GM19452 (cell line): ENCODE measurements around the gene HOXA5.

Experiments
- ATAC-seq: cut with Tn5 transposase; IDR thresholded peaks from one replicate; pipeline ENCODE4 v1.9.1; 2021; ENCODE audit not compliant: unreplicated experiment

The HOXA5 gene

GRCh38 chr7:27138472-27138871, 5.0 kb downstream of the HOXA5 start:
- ATAC-seq = no peak

DNA sequence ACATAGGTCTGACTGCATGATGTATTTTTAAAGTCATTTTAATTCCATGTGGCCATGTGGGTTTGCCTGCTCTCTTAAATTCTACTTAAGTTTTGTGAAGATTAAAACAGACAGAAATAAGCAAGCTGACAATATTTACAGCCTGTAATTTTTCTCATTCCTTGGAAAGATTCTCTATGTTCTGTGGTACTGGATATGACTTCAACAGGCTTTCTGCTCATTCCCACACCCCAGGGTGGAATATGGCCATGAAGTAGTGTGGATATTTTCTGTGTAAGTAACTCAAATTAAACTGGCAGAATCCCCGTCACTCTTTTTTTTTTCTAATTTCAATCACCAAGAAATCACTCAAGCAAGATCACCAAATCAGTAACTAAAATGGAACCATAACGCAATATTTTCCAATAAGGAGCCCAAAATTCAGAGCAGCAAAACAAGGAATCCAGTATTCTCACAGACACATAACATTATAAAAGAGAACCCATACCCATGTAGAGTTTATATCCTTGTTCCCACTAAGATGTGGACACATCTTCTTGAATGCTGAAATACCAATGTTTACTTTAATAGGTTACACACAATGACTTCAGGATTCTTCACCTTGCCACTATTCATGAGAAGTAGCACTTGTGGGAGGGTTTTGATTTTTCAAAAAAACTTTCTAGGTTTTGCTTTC, 5.7 kb downstream of the HOXA5 start:
- ATAC-seq = no peak

DNA sequence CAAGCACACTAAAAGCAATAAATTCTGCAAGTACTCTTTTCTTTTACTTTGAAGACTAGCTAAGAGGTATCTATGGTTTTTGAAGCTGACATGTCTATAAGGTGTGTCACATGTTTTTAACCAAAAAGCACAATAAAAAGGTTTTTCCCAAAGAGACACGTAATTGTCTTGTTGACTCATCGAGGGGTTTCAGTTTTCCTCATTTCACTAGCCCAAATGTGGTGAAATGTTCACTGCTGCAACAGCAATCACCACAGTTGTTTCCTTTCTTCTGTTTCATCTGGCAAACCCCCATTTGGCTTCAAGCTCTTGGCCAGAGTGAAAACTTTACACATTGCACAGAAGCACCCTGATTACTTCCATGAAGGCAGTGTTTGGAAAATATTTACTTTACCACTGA, 9.1 kb downstream of the HOXA5 start:
- ATAC-seq = no peak

GRCh38 chr7:27133409-27134231, 9.9 kb downstream of the HOXA5 start:
- ATAC-seq = no peak

DNA sequence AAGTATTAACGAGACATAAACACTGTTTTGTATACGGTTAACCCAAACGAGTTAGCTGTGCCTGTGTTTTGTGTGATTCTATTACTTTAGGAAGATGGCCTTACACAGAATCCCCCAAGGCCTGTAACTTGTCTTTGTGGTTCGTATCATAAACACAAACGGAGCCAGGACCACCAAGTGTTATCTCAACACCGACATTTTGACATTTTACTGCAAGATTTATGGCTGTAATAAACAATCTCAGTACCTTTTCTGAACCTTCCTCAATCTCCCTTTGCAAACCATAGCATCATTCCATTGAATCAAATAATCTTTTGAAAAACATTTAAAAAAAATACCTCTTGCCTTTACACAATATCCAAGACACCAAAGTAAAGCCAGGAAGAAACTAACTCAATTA, 10.5 kb downstream of the HOXA5 start:
- ATAC-seq = no peak

DNA sequence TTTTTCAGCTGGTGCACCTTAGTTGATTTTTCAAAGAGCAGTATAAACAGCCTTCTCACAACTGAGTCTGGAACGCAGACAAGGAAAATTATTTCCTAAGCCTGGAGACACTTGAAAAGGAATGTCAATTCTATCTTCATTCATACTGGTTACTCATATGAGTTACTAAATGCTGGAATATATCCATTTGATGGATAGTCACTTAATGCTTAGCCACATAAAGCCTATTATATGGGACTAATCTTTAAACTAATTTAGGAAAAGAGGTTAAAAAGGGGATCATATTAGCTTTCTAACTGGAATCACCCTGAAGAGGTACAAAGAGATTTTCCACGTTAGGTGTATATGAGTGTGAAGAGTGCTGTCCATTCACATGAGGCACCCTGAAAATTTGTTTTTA, 11.3 kb downstream of the HOXA5 start:
- ATAC-seq = no peak

DNA sequence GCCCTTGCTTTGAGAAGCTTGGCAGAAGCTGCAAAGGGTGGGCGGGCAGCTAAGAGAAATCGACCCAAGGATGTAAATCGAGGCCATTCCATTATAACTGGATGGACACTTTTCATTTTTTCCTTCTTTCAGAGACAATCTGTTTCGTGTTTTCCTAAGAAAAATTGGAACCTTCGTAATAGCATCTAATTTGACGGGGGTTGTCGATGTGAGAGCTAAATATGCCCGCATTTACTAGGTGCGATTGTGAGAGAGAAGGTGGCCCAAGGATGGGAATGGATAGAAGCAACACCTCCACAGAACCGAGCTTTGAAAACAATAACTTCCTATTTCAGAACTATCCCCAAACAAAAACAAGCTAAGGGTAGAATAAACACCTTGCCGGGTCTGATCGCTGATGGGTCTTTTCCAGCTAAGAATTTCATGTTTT, 12.1 kb downstream of the HOXA5 start:
- no peak for ATAC-seq

- ATAC-seq = no peak
These were observed 12.7 kb downstream of the HOXA5 start, which contains the start of gene HOXA4 for GRCh38 chr7:27130540-27131389. Gene HOXA4 (minus strand): TSS chr7:27130757. CDS start chr7:27130733, 24 bp downstream.

GRCh38 chr7:27129729-27130539, 13.5 kb downstream of the HOXA5 start:
- no peak for ATAC-seq

DNA sequence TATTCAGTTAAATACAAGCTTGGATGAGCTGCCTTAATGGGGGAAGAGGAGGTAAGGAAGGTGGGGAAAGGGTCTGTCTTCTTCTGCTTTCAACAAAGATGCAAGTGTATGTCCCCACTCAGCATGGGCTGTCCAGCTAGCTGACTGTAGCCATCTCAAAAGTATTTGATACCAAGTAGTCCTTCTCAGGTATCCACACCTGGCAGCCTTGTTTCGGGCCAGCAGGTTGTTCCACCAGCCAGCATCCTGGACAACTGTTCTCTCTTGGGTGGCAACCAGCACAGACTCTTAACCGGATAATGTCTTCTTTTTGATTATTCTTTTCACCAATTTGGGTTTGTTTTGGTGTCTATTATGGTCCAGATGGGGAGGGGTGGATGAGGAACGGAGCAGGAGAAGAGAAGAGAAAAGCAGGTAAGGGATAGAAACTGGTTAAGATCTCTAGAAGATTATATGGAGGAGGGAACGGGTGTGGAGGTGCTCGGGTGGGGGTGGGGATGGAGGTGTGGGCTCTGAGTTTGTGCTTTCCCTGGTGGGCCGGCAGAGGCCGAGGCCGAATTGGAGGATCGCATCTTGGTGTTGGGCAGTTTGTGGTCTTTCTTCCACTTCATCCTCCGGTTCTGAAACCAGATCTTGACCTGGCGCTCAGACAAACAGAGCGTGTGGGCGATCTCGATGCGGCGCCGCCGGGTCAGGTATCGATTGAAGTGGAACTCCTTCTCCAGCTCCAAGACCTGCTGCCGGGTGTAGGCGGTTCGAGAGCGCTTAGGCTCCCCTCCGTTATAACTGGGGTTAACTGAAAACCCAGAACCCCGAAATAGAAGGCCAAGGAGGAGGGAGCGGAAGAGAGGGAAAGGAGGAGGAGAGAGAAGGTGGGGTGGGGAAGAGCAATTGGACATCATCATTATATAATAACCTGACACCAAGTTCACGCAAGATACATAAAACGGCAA, 14.4 kb downstream of the HOXA5 start:
- no peak for ATAC-seq

GRCh38 chr7:27128034-27128433, 15.4 kb downstream of the HOXA5 start:
- ATAC-seq = no peak

DNA sequence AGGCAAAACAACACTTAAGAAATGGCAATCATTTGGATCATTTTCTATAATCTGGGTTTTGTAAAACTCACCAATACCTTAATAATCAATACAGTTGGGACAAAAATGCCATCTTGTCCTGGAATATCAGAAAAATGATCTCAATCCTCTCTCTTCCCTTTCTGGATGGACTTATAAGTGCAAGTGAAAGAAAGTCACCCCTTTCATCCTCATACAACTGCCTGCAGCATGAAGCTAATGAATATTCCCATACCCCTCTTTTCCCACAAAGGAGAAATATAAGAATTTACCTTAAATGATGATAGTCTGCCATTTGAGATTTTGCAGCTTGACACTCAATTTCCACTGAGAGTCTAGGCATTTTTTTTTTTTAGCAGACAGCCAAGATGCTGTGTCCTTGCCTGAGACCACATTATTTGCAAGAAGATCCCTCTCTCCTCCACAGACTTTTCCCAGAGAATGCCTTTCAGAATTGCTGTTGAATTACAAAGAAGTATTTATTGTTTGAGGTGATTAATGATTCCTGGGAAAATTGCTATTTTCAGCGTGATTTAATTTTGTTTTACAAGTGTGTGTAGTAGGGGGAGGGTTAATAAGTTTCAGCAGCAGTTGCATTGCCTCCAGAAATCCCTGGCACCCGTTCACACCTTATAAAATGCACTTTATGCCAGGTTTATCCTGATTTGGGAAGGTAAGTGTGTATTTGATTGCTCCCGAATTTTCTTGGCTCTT, 16.7 kb downstream of the HOXA5 start:
- no peak for ATAC-seq

DNA sequence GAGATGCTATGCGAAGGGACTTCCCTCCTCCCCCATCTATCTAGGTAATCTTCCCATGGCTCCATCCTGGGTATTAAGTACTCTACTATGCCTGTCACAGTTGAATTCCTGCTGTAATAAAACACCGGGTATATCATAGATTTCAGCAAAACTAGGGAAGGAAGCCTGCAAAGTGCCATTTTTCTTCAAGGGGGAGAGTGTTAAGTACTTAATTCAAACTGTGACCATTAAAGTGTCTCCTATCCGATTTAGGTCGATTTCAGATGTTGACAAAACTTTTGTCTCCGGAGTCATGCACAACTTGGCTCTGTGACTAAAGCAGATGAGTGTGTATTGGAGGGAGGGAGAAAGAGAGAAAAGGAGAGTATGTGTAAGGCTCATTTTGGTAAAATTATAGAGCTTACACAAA, 17.5 kb downstream of the HOXA5 start:
- no peak for ATAC-seq

- ATAC-seq = no peak
These were observed 18.4 kb downstream of the HOXA5 start for GRCh38 chr7:27124902-27125689.

DNA sequence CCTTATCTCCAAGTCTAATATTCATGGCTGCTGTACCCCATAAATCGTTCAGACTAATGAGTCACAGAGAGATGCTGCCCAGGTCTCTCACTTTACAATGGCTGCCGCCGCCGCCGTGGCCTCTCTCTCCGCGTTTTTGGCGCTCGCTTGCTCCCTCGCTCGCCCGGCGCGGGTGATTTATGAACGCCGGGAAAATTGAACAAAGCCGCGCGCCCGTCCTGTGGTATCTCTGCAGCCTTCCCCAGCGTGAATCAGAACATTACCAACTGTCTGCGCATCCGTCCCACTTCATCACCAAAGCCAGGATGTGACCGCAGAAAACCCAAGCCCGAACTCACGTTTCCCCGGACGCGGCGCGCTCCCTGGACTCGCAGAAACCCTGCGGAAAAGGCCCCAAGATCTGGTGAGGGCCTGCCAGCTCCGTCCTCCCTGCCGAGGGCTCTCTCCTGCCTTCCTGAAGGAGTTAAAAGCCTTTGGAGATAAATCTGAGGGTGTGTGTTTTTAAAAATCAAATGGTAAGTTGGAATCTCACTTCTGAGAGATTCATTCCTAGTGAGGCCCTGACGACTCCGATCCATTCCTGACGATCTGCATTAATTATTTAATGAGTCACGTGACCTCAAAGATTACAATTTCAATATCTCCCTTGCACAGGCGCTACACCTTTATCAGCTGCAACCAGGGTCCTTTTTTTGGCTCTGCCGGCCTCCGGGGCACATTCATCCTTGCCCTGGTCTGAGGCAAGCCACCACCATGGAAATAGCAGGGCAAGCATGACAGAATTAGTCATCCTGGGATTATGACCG, 19.2 kb downstream of the HOXA5 start:
- ATAC-seq = no peak

DNA sequence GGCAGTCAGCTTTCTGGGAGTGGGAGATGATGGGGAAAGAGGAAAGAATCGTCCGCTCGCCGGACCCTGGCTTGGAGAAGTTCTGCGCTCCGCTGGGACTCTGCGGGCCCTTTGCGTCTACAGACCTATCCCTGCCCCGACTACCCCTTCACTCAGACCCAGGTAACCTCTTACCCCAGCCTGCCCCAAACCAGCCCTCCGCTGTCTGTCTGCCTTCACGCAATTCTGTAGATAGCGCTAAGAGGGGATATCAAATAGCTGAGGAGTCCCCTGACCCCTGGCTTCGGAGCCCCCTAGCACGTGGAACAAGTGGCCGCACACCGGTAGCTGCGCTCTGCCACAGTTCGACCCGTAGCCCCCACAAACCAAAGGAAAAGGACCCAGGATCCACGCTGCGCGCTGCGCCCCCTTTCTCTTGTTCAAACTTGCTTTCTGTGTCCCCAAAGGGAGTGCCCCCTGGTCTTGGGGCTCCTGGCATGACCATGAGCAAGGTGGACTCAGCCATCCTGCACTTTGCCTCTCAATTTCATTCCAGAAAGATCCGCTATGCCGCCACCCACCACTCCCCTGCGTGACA, 19.9 kb downstream of the HOXA5 start:
- no peak for ATAC-seq

DNA sequence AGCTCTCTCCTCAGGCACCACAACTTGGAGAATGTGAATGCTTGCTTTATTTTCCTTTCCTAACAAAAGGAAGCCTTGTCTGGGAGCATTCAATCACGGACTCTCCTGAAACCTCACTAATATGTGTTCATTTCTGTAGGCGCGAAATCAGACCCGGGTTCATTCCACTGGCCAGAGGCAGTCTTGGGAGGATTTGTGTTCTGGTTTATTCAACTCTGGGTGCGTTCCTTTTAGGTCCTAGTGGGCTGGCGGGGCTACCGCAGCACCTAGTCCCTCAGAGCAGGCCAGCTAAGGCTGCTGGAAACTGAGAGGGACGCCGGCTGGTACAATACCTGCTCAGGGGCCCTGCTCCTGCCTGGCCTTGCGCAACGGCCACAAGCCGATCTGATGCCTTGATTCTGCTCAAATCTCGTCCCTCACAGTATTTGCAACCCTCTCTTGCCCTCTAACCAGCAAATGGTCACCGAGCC, 20.4 kb downstream of the HOXA5 start:
- ATAC-seq = no peak
